Panc1 (cell line): ENCODE results near the gene SATB1.

Experiments used
- CTCF ChIP-seq: fragments of 450-650 bp; IDR thresholded peaks from 2 replicates; pipeline ENCODE4 v1.5.1; 2017; ENCODE audit warnings: mild to moderate bottlenecking
- POLR2AphosphoS5 ChIP-seq: IDR thresholded peaks from 2 replicates; pipeline ENCODE4 v1.6.1; 2012; ENCODE audit warnings: mild to moderate bottlenecking, low read depth, low read length, moderate library complexity

GRCh38 chr3:18405141-18405540 is 20.0 kb downstream of the SATB1 start:
- TF ChIP-seq CTCF (no peak), POLR2AphosphoS5 (no peak)
